NCI-H2029 treated with DMSO at 0.1 percent for 48 hours (cell line): ENCODE results near the gene GRM7.
A peak's percentile ranks its signal among the peaks of the same experiment; 100 is the strongest.

Experiments used
- DNase-seq: peaks from one replicate; lab custom pipeline; 2025; lab: John Stamatoyannopoulos, UW

The GRM7 gene

GRCh38 chr3:7504886-7505775, 644.2 kb downstream of the GRM7 start:
- DNase-seq = no peak

GRCh38 chr3:7506606-7507180, 645.8 kb downstream of the GRM7 start:
- no peak for DNase-seq

GRCh38 chr3:7508821-7509220, 647.9 kb downstream of the GRM7 start:
- no peak for DNase-seq

DNA sequence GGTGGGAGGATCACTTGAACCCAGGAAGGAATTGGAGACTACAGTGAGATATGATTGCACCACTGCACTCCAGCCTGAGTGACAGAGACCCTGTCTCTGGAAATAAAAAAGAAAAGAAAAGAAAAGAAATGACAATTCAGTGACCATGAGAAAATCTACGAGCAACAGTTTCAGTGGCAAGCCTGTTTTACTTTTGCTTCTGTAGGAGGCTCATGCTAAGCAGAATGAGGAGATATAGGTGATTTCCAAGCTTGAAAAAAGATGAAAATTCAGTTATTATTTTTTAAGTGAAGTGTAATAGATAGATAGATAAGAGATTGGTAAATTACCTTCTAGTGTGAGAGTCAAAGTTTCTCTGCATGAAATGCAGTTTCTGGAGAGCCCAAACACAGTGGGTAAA, 651.1 kb downstream of the GRM7 start:
- no peak for DNase-seq

DNA sequence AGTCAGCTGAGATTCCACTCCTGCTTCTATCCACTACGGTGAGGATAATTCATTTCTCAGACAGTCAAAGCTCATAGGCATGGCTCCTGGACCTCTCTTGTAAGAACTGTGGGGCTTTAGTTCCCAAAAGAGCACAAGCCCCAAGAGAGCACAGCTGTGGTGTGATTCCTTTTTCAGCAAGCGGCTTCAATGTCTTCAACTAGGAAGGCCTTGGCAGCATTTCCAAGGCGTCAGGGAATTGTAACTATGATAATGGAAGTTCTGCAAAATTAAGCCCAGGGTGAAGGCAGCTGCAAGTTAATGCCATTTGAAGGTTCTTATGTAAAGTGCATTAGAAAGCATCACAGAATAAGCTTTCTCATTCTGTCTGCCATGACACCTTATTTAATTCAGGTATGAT, 657.1 kb downstream of the GRM7 start:
- DNase-seq = no peak

DNA sequence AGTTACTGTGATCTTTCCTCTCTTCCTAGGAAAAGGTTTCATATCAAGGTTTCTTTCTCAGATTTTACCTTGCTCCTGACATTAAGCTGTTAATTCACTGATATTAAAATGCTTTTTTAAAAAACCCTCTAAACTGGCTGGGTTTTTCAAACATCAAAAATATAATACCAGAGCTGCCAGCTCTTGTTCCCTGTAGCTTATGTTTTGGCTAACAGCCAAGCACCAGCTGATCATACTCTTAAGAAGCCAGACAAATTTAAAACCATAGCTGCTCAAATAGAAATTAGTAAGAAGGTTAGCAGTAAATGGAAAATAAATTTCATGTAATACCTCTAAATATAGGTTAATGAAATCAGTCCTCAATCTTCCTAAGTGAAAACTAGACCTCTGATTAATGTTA, 657.5 kb downstream of the GRM7 start:
- peak; percentile 33 for DNase-seq

- DNase-seq = no peak
Measured at GRCh38 chr3:7520059-7520458, 659.1 kb downstream of the GRM7 start.

DNA sequence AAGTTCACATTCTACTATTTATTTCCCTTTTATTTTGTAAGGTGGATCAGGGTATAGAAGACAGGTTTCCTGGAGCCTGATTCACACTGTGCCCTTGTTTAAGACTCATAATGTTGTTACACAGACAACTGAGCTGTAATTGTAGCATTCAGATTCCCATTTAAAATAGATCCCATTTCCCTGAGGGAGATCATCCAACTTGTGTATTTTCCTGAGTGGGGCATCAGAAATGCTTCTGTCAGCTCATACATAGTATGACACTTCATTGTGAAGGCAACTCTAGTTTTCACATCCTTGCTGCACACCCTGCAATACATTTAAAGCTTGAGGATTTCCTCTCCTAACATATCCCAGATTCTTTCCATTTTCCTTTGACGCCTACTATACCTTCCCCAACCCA, 659.7 kb downstream of the GRM7 start:
- no peak for DNase-seq

DNA sequence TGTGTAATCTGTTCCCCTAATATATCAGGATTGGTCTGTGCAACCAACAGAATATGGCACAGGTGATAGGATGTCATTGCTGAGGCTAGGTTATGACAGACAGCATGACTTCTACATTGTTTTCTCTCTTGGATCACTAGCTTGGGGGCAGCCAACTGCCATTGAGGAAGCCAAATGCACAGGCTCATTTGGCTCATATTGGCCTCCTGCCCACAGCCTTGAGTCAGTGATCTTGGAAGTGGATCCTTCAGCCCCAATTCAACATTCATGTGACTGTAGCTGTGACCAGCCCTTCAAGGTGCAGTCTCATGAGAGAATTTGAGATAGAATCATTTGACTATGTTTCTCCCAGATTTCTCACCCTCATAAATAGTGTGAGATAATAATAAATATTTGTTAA, 675.6 kb downstream of the GRM7 start:
- peak; percentile 17 for DNase-seq

DNA sequence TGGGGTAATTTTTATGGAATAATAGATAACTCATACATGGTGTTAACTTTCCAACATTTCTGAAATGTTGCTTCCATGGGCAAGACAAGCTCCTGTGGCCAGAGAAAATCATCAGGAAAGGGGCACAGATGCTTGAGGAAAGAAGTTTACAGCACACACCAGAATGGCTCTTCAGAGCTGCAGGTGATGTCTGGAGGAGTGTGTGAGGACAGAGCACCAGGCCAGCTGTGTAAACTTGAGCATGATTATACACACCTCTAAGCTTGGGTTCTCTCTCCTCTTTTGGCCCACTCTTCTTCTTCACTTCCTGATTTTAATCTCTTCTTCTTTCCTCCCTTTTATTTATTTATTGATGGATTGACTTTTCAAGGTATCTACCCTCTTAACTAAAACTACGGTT, 676.0 kb downstream of the GRM7 start:
- no peak for DNase-seq

DNA sequence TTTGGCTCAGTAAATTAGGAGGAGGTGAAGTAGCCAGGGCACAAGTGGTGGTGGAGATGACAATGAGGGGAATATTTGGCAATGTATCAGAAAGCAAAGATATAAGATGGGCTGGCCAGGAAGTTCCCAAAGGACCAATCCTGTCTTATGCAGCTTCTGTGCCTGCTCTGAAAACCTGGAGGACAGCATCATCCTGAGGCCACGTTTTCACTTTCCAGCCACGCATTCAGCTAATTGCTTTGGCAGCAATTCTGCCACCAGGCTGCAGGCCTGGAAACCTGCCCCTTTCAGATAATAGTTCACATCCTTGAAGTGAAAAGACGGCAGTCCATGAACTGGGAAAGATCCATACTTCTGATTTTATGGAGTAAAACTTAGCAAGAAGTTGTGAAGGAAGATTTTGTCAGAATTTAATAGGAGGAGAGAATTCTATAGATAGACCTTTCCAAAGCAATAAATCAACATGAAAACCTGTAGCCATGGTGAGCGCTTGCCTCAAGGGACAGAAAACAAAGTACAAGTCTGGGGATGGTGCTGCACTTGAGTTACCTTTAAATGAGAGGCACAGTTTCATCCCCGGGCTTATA, 682.5 kb downstream of the GRM7 start:
- no peak for DNase-seq

- DNase-seq = no peak
Measured at GRCh38 chr3:7545334-7545733, 684.4 kb downstream of the GRM7 start.

DNA sequence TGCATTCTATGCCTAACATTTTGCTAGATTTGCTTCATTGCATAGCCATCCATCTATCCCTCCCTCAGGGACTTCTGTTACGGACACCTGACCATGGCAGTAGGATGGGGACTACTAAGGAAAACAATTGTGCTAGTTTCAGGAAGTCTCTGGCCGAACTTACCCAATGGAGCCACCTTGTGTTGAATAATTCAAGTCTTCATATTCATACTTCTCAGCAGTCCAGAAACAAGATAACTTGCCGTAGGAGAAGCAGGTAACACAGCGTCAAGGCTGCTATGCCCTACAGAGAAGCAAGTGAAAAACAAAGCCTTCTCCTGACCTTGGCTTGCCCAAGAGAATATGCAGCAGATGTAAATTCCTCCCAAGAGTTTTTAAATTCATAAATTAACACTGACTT, 685.3 kb downstream of the GRM7 start:
- DNase-seq = no peak

GRCh38 chr3:7547826-7548225, 686.9 kb downstream of the GRM7 start:
- DNase-seq = no peak

DNA sequence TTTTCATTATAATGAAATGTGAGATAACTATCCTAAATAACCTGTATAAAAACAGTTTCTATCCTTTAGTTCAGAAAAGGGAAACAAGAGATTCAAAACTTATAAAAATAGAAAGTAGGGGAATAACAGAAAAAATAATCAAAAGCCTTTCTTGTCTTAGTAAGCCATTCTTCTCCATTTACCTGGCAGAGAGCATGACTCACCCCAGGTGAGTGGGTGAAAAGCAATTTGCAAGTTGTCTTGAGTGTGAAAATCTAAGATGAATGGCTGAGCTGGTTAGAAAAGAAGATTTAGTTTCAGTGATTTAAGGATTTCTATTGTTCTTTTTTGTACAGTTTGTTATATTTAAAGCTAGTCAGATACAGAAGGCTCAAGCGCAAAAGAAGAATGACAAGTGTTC, 702.0 kb downstream of the GRM7 start:
- no peak for DNase-seq

DNA sequence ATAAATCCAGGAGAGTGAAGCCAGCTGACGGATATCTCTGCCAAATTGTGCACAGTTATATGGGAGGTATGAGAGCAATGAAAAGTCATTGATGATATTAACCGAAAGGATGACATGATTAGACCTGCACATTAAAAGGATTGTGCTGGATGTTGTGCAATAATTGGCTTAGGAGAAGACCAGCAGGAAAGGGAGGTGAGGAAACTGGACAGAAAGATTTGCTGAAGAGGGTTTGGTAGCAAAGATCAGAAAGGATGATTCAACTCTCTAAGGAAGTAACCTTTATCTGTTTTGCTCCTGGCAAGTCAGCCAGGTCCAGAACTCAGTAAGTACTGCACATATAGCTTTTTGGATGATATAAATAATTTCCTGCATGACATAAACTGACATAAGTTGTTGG, 704.7 kb downstream of the GRM7 start:
- no peak for DNase-seq

DNA sequence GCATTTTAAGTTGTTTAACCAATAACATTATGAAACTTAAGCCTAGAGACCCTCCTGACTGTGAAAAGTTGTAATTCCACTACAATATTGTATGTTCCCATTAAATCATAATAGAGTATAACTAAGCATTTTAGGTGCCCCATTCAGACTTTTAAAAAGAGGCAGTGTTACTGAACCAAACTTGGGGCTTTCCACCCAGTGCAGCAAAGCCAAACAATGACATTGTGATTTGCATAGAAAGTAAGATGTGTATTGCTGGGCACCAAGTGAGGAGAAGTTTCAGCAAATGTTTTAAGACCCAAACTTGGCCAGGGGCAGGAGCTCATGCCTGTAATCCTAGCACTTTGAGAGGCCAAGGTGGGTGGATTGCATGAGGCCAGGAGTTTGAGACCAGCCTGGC, 706.2 kb downstream of the GRM7 start:
- DNase-seq = no peak

- DNase-seq = no peak
Measured at GRCh38 chr3:7568526-7569184, 707.7 kb downstream of the GRM7 start.

DNA sequence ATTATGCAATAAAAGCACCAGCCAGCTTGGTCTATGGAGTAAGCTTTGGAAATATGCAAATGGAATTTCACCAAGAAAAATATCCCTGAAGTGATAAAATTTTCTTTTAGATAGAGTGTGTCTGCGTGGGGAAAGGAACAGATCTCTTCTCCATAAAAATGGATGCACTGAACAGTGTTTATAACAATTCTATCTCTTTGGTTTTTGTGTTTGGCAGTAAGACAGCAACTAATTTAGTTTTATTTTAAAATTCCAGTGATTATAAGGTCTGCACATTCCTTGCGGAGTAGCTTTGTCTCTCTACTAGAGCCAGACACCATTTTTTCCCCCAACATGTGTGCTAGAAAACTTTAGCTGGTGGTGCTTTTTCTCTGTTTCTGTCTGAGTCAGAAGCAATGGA, 712.4 kb downstream of the GRM7 start:
- no peak for DNase-seq

DNA sequence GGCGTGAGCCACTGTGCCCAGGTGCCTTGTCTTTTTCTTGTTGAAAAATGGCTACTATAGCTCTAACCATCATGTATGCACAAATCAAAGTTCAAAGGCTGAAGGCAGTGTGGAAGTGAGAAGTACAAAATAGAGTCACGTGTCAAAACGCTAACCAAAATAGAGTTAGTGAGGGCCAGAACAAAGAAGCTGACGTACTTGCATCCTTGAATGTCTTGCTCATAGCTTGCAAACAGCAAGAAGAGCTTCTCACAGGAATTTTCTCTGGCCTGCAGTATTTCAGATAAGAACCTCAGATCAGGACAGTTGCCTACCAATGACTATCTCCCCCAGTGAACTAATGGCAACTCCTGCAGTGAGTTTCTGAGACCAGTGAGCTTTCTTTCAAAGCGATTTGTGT, 713.5 kb downstream of the GRM7 start:
- DNase-seq = no peak

DNA sequence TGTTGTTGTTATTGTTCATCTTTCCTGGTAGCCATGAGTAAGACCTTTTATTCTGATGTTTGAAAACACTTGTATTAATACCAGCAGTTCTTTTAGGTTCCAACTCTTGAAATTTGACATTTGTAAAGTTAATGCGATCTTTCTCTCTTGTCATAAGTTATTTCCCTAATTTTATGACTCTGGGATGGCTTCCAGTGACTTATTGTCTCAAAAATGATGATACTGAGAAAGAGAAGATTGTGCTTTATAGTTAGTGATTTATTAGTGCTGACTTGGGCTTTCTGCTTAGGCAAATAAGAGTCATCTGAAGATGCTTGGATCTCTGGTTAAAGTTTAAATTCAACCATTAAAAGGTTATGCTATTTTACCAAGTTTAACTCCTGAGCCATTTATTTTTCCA, 715.2 kb downstream of the GRM7 start:
- no peak for DNase-seq

DNA sequence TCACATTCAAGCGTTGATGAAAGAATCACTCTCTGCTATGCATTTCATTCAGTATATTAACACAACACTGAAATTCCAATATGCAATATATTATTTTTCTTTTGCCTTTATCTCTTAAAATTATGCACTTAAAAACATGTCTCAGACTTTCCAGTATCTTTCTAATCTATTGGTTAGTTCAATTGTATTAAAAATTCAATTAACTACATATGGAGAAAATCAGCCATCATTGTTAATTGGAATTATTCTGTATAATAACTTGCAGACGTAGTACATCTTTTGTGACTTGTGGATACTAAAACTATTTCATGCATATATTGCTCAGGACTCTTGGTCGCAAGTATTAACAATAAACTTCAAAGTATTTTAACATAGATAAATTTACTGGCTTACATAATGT, 715.6 kb downstream of the GRM7 start:
- no peak for DNase-seq

DNA sequence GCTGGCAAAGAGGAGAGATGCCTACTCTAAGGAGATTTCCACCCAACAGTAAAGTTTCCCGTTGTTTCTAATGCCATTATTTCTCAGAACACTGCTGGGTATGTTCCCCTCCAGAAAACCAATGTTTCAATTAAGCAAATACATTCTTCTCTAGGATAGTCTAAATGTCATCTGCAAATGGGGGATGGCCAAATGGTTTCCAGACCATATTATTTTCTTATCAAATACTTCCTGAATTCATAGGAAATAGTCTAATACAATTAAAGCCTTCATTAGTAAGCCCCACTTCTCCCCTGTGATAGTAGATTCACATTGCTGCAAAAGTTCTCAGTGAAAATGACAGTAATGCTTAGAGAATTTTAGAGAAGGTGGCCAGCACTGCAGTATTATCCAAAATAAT, 716.6 kb downstream of the GRM7 start:
- no peak for DNase-seq
